H4 (cell line): Measurements from ENCODE around the gene PDK4. TPM values are rescaled to one million over a fixed set of nuclear protein-coding genes. Genes with fewer than 3 reads are reported as not detected.
A peak's percentile ranks its signal among the peaks of the same experiment; 100 is the strongest.

Experiments used
- DNase-seq: peaks from one replicate; pipeline ENCODE4 v3.0.0-alpha.2; 2015; ENCODE audit warnings: low spot score
- total RNA-seq: library from RNA; depleted of rRNA; stranded (reverse); fragments of >200 nt; shearing (Covaris generic); gene quantifications from 2 replicates; pipeline ENCODE4 v1.2.3, GENCODE V29; 2014; rRNA removed

PDK4 gene
- total RNA-seq, result 0.45 and 1.0 TPM in 2 replicates

DNA sequence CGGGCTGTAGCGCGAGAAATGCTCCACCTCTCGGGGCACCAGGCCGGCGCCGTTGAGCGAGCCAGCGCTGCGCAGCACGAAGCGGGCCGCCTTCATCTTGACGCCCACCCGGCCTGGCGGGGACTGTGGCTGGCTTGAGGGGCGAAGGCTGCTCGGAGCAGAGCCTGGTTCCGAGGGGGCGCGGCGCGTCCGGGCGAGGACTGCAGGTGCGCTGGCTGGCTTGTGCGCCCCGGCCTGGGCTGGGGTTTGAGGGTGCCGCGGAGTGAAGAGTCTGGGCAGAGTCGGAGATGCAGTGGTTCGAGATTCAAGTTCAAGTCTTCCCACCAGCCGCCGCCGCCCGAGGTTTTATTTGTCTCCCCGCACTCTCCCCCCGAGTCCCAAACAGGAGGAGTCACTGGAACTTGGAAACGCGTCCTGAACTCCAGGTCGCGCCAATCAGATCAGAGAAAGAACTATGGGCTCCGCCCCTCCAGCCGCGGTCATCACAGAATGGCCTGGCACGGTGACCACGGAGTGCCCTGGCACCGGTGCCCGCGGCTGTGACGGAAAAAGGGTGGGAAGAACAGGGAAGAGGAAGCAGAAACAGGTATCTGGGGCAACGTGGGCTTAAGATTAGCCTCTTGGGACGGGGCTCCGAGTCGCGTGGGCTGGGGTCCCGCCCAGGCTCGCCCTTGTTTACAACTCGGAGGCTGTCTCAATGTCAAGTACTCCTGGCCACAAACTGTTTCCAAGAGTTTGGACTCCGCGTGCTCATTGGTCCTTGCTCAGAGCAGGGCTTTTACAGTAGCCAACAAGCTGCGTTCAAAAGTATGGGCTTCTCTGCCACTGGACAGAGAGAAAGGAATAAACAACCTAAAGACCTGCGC lies at the start of gene PDK4:
TSS of gene PDK4 (minus strand) at position 319 of the 866 bp plus-strand sequence. CDS start at position 96, 223 bp downstream.
- DNase-seq, result peak; percentile 70

DNA sequence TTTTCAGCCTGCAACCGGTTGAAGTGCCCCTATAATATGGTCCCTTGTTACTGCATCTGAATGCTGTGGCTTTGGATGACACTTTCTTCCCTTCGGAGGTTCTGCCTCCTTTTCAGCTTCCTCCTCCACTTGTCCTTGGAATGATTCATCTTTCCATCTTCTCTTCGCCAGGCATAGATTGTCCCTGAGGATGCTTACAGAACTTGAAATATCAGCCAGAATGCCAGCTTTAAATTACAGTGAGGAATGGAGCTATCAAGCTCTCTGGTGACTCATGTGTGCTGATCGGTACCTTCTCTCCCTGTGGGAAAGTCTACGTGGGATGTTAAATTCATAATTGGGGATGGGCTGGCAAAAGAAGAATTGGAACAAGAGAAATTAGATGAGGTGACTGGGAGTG lies 45.9 kb upstream of the PDK4 start:
- DNase-seq, result no peak

DNA sequence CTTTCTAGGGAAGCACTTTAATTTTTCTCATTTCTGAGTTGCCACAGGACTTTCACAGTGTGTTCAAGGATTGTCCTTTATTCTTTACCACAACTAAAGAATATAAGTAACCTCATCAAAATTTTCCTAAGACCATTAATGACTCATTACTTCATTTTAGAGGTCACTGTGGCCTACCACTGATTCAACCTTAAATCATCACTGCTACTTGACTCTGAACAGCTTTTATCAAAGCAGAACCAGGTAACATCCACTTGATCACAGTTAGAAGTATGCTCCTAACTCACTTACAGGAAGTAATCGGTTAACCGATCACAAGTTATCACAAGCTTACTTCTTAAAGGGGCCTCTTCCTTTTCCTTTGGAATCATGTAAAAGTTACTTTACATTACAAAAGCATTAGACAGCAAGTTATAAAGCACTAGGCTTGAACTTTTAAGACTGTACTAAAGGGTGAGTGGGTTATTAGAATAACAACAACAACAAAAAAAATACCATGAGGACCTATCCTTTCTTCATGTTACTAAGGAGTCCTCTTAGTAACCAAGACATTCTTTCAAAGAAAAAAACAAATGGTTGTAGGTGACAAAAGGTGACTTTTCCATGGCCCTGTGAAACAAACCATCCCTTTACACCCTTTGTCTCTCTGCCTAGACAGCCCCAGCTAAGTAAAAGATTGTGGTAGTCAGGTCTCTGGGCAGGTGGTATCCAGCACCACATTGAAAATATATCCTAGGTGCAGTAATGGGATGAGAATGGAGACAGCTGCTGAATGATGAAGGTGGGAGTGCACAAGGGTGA lies 40.0 kb upstream of the PDK4 start:
- DNase-seq, result no peak

DNA sequence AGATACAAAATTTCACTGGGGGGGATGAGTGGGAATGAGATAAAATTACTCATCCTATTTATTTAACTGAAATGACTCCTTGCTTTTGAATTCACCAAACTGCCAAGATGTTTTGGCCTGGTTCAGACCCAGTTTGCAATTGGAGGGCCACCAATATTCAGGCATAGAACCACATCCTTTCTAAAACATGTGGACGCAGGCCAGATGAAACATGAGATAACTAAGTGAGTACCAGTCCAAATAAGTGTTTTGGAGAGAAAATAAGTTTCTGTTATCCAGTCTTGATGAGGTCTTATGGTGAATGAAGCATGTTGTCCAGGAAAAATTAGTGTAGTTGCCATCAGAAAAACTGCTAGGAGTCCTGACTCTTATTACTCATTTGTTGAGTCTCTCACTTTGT lies 36.3 kb upstream of the PDK4 start:
- no peak for DNase-seq

DNA sequence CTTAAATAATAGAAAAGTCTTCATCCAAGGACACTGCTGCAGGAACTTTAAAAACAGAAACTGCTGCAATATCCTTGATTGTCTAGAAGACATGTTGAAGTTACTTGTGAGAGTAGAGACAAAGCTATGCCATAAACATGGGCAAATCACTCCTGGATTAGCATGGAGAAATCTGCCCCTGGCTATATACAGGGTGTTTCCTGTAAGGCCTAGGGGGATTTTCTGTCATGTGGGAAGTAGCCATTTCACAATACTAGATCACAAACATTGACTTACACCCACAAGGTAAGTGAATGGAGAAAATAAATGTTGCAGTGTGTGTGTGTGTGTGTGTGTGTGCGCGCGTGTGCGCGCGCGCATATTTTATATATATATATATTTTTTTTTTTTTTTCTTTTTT lies 35.2 kb upstream of the PDK4 start:
- DNase-seq, result no peak

DNA sequence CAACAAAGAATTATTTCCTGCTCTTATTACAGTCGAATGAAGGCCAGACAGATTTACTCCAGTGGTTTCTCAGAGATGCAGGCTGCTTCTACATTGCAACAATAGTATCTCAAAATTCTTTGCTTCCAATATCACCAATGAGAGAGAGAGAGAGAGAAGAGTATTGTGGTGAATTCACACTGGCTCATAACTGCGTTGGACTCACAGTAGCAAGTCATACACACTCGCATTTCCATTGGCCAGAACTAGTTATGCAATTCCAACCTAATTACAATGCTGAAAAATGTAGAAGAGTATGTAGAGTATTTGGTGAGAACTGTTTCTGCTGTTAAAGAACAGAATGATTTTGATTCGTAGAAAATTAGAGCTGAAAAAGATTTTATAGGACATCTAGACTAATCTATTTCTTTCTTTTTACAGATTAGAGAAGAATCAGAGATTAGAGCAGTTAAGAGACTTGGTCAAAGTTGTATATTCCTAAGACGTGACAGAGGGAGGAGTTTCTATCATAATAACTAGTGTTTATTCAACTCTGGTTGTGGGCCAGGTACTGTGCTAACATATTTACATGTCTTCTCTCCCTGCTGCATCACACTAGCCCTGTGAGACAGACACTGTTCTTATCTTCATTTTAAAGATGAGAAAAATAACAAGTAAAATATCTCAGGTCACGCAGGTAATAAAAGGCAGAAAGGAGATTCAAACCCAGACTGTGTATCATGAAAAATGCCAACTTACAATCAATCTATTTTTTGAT lies 34.6 kb upstream of the PDK4 start:
- no peak for DNase-seq

DNA sequence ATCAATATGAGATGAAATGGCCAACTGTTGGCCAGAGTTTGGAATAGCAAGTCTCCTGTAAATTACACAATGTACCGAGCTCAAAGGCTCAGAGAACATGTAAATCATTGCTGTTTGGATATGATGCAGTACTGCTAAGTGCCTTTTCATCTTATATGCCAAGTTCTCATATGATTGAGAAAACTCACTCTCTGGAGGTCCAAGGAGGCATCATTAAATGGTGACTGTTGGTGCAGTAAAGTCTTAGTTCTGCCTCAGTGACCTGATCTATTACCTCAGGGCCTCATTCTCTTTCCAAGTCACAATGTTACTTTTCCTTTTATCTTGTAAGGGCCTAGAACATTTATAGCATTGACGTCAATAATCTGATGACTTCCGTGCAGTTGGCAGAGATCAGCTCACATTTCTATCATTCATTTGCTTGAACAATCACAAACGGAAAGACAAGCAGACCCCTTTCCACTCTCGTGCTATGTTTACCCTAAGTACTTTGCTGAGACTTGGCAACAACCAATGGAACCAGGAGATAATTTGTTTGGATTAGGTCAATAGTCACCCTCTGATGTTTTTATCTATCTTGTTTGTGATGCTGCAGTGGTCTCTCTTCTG lies 32.6 kb upstream of the PDK4 start:
- DNase-seq, result no peak

DNA sequence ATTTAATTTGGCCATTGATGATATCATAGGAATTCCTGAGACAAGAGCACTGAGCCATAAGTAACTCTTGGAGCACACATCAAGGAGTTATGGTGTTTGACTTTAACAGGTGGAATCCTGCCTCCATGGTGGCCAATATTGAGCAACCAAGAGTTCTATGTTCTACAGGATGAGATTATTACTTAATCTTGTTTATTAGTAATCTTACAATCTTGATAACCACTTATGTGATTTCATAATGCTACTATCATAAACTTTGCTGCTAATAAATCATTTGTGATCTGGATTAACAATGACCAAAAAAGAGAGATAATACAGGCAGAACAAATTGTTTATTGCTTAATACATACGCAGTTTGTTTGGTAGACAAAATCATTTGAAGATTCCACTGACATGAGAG lies 27.5 kb upstream of the PDK4 start:
- no peak for DNase-seq

DNA sequence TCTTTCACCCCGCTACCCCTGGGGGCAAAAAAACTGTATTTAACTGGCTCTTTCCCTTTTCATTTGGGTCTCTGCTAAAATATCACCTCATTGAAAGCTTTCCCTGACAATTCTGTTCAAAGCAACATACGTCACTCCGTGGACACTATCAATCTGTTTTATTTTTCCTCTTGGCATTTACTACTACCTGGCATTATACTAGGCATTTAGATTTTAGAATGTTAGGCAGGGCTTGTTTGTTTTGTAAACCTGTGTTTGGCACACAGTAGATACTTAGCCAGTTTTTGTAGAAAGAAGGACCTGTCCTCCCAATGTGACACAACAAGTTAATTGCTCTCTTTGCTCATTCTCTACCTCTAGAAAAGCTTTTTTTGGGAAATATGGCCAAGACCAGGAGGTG lies 26.5 kb upstream of the PDK4 start:
- no peak for DNase-seq

DNA sequence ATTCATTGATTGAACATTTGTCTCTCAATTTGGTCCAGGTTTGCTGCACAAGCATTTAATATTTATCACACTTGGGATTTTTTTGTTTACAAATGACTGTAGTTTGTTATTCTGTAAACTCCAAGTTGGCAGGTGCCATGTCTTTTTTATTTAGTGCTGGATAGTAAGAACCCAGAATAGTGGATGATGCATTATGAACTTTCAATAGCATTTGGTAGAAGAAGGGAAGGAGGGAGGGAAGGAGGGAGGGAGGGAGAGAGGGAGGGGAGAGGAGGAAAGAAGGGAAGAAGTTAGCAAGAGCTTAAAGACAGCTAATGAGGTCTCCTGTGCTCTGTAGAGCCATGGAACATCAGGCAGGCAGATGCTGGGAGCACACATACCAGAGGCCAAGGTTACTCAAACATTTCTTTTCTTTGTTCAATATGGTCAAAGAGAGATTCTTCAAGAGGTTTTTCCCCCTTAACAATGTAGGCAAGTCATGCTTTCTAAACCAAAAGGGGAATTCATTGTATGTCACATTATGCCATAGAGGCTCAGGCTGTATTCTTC lies 25.8 kb upstream of the PDK4 start:
- DNase-seq, result no peak

DNA sequence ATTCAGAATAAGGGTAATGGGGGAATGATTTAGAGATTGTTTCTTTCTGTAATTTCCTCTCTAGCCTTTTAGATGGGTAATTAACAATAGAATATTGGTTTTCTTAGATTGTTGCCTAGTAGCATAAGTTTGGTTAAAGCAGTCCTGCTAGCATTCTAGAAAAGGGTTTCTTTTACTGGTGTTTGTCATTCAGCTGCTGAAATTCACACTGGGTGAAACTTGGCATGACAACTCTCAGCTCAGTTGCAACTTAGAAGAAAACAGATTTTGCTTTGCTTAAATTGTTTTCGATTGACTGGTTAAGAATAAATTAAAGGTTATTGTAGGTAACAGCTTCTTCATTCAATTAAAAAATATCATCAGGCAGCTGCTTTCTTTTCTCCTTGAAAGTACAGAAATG lies 25.1 kb upstream of the PDK4 start:
- DNase-seq, result no peak

DNA sequence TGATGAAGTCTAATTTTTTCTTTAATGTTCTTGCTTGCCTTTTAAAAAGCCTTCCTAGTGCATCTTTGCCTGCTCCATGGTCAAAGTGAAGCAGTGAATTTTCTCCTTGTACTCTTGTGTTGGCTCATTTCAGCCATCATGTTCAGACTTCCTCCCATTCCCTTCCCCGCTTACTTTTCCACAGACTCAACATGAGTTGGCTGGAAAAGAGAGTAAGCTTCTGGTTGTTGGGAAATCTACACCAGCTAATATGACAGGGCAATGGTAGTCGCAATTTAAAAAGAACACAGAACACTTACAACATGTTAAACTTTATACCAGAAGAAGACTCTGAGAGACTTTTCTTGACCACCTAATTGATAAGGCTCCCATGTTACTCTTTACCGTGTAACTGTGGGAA lies 24.3 kb upstream of the PDK4 start:
- DNase-seq, result no peak

DNA sequence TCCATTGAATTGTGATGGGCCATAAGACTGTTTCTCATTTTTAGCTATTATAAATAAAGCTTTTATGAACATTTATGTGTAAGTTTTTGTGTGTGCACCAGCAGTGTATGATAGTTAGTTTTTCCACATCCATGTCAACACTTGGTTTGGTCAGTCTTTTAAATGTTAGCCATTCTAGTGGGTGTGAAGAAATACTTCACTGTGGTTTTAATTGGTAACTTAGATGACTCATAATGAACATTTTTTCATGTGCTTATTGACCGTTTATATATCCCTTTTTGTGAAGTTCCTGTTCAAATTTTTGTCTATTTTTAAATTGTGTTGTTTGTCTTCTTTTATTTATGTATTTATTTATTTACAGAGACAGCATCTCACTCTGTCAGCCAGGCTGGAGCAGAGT lies 23.6 kb upstream of the PDK4 start:
- DNase-seq, result no peak

DNA sequence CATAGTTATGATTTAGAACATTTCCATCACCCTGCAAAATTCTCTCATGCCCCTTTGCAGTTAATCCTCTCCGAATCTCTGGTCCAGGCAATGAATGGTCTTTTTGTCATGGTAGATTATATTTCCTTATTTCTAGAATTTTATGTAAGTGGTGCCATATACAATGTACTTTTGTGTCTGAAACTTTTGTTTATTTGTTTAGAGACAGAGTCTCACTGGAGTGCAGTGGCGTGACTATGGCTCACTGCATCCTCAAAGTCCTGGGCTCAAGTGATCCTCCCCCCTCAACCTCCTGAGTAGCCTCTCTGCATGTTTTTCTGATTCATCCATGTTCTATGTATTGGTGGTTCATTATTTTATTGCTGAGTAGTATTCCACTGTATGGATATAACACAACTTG lies 23.2 kb upstream of the PDK4 start:
- DNase-seq, result no peak

DNA sequence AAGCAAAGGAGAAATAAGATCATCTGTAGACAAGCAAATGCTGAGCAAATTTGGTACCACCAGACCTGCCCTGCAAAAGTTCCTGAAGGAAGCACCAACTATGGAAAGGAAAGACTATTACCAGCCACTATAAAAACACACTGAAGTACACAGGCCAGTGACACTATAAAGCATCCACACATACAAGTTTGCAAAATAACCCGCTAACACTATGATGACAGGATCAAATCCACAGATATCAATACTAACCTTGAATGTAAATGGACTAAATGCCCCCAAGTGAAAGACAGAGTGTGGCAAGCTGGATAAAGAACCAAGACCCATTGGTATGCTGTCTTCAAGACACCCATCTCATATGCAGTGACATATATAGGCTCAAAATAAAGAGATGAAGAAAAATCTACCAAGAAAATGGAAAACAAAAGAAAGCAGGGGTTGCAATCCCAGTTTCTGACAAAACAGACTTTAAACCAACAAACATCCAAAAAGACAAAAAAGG lies 18.2 kb upstream of the PDK4 start:
- no peak for DNase-seq

DNA sequence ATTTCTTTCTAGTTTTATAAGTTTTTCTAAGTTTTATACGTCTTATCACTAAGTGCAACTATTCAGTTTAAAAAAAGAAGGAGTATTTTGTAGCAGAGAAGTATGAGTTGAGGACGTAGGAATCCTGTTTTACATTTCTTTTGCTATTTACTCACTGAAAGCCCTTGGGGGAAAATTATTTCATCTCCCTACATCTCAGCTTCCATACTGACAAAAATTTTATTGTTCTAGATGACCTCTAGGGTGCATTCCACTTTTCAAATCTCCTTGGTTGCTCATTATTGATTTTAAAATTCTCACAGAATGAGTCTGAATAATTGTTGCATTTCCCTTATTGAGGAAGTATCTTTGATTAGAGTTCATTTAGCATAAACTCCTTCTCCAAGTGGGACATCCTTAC lies 14.9 kb upstream of the PDK4 start:
- DNase-seq, result no peak

DNA sequence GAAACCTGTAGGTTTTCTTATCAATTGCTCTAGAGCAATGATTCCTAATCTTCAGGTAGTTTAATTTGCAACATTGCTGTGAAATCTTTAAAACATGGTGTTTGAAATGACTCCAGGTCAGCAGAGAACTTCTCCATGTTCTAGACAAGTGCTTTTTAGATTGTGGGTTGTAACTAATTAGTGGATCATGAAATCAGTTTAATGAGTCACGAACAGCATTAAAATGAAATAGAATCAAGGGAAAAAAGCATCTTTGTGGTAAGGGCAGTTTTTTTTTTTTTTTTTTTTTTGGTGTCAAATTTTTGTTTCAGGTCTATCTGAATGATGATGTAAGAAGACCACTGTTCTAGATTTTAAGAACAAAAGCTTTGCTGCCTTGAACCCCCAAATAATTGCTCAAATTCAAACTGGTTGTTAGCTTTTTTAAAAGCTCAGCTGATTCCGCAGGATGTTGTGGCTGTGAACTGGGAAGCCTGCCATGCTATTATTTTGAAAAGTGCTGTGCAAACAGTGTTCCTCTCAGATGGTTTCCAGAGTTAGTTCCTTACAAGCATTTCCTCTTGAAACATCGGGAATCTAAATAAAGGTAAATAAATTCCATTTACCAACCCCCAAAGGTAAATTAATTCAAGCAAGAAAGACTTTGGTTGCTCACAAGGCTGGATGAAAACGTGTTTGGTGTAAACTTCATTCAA lies 13.1 kb upstream of the PDK4 start:
- peak; percentile 80 for DNase-seq

DNA sequence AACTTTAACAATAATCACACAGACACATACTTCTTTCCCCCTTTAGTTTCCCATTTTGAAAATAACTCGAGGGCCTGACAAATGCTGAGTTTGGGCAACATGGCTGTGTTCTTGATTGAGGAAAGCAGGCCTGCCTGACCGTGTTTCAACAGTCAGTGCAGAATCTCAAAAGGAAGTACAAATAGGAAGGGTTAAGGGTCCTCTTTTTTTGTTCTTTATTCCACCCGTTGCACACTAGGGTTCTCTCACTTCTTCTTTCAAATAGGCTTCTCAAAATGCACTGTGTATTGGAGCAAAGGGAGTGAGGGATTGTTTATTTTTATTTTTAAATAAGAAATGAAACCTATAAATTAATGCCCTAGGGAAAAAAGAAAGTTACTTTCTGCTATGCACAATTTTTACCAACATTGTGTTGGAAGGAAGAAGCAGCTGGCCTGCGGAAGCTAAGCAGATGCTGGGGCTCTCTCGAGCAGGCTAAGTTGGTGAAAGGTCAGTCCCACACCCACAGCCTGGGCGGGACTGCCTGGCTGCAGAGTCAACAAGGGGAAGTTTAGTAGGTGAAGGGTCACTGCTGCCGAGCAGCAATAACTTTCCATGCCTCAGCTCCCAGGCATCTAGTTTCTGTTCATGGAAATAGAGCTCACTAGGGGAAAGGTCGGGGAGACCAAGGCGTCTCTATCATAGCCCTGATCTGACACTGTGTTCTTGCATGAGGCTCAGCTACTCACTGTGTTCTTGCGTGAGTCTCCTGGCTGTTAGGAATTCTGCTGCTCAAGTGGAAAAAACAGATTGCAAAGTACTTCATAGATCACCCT lies 12.2 kb upstream of the PDK4 start:
- peak; percentile 99 for DNase-seq

DNA sequence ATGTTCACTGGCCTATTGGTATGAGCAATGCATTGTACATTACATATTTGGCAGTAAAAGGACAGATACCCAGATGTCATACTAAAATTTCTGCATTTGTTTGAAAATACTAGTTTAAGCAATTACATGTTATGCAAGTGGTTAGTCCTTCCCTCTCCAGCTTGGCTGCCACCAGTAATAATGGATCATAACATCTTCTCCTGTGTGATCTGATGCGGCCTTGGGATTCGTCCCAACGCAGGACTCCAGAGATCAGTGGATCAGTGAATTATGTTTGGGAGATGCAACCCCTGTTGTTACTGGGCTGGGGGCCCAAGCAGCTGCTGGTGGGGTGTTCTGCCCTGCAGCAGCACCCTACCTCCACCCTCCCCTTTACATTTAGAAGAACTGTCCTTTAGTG lies 11.2 kb upstream of the PDK4 start:
- no peak for DNase-seq

DNA sequence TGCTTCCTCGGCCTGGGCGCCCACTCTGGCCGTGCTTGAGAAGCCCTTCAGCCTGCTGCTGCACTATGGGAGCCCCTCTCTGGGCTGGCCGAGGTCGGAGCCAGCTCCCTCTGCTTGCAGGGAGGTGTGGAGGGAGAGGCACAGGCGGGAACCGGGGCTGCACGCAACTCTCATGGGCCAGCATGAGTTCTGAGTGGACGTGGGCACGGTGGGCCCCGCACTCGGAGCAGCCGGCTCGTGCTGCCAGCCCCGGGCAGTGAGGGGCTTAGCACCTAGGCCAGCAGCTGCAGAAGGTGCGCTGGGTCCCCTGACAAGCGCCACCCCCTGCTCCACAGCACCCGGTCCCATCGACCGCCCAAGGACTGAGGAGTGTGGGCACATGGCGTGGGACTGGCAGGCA lies 9.0 kb upstream of the PDK4 start:
- DNase-seq, result no peak
